ENCODE measurements around the gene MYBBP1A.
A peak's percentile ranks its signal among the peaks of the same experiment; 100 is the strongest.
"Not testable (repeated sequence)": the region's sequence is repeated elsewhere in the genome, so short reads cannot be mapped to it uniquely, and the experiment has no call there.

Gene MYBBP1A, protein sequence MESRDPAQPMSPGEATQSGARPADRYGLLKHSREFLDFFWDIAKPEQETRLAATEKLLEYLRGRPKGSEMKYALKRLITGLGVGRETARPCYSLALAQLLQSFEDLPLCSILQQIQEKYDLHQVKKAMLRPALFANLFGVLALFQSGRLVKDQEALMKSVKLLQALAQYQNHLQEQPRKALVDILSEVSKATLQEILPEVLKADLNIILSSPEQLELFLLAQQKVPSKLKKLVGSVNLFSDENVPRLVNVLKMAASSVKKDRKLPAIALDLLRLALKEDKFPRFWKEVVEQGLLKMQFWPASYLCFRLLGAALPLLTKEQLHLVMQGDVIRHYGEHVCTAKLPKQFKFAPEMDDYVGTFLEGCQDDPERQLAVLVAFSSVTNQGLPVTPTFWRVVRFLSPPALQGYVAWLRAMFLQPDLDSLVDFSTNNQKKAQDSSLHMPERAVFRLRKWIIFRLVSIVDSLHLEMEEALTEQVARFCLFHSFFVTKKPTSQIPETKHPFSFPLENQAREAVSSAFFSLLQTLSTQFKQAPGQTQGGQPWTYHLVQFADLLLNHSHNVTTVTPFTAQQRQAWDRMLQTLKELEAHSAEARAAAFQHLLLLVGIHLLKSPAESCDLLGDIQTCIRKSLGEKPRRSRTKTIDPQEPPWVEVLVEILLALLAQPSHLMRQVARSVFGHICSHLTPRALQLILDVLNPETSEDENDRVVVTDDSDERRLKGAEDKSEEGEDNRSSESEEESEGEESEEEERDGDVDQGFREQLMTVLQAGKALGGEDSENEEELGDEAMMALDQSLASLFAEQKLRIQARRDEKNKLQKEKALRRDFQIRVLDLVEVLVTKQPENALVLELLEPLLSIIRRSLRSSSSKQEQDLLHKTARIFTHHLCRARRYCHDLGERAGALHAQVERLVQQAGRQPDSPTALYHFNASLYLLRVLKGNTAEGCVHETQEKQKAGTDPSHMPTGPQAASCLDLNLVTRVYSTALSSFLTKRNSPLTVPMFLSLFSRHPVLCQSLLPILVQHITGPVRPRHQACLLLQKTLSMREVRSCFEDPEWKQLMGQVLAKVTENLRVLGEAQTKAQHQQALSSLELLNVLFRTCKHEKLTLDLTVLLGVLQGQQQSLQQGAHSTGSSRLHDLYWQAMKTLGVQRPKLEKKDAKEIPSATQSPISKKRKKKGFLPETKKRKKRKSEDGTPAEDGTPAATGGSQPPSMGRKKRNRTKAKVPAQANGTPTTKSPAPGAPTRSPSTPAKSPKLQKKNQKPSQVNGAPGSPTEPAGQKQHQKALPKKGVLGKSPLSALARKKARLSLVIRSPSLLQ (N-terminal part only)

DNA sequence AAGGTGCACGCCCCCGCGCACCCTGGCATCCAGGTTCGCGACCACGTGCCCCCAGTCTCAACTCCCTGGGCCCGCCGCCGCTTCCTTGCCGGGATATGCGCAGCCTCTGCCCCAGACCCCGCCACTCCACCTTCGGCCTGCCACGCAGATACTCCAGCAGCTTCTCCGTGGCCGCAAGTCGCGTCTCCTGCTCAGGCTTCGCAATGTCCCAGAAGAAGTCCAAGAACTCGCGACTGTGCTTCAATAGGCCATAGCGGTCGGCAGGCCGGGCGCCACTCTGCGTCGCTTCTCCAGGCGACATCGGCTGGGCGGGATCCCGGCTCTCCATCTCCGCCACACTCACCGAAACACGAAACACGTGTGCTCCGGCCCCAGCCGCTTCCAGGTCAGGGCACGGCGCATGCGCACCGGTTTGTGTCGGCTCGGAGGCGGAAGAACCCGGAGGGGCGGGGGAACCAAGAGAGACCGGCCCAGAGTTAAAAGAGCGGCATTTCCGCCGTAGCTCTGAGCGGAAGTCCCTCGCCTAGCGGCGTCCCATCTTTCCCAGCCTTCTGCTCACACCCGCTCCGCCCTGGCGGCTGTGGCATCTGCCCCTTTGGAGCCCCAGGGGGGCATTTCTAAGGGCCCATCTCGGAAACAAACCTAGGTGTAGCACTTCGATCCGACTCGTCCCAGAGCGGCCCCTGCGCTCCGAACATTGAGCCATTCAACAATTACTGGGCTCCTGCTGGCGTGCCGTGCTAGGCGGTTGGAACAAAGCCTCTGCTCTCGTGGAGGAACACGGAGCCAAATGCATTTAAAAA, at the start of gene MYBBP1A:
TSS of gene MYBBP1A (minus strand) at position 388 of the 803 bp plus-strand sequence. CDS start at position 328, 60 bp downstream.
- DNase-seq: peak; percentile 91

DNA sequence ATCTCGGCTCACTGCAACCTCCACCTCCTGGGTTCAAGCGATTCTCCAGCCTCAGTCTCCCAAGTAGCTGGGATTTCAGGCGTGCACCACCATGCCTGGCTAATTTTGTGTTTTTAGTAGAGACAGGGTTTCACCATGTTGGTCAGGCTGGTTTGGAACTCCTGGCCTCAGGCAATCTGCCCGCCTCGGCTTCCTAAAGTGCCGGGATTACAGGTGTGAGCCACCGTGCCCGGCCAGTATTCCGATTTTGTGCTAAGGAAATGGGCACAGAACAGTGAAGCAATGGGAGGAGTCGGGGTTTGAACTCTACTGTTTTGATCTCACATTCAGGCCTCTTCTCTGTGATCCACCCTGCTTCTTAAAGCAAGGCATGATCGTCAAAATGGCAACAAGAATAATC, 49.6 kb upstream of the MYBBP1A start:
- not testable (repeated sequence) for DNase-seq

DNA sequence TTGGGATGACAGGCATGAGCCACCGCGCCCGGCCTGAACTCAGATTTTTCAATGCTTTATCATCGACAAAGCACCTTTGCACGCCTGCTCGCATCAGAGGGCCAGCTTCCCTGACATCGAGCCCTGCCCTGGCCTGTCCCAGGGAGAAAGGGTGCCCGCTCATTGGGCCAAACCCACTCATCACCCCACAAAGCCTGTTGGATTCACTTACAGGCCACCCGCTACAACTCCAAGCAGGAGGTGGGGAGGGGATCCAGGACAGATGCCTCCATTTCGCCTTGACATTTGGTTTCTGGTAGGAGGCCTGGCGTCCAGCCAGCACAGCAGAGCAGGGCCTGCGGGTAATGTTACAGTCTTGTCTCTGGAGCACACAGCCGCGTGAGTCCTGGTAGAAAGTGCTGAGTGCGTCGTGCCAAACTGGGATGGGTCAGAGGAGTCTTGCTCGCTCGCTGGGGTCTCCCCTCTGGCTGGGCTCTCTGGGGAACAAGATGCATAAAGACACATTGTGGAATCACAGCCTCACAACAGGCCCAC, 49.0 kb upstream of the MYBBP1A start:
- peak; percentile 62 for DNase-seq

DNA sequence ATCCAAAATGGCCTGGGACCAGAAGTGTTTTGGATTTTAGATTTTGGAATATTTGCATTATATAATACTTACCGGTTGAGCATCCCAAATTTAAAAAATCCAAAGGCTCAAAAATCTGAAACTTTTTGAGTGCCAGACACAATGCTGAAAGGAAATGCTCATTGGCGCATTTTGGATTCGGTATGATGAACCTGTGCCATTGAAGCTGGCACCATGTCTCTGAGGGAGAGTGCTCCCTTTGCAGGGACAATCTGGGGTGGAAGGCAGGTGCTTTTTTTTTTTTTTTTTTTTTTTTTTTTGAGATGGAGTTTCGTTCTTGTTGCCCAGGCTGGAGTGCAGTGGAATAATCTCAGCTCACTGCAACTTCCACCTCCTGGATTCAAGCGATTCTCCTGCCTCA, 46.9 kb upstream of the MYBBP1A start:
- DNase-seq: no peak

DNA sequence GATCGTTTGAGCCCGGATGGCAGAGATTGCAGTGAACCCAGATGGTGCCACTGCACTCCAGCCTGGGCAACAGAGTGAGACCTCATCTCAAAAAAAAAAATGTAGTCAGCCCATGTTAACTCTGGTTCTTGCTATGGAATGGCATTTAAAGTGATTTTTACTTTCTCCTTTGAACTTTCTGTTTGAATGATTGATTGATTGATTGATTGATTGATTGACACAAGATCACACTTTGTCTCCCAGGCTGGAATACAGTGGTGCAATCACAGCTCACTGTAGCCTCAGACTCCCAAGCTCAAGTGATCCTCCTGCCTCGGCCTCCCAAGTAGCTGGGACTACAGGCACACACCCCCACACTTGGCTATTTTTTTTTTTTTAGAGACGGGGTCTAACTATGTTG, 46.1 kb upstream of the MYBBP1A start:
- DNase-seq: no peak

DNA sequence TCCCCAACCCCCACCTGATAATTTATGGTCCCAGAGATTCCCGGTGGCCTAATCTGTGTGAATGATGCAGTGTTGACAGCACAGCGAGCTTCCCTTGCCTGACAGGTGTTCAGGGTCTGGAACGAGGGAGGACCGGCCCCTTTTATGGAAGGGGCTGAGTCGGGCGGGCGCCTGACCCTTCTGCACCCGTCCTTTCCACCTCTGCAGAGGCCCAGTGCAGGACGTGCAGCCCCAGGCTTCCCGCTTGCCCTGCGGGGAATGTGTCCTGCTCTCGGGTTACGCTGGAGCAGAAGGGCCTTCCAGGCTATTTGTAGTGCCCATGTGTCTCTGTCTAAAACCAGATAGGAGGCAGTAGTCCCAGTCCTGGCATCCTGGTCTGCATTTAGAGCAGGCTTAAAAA, 45.4 kb upstream of the MYBBP1A start:
- no peak for DNase-seq

DNA sequence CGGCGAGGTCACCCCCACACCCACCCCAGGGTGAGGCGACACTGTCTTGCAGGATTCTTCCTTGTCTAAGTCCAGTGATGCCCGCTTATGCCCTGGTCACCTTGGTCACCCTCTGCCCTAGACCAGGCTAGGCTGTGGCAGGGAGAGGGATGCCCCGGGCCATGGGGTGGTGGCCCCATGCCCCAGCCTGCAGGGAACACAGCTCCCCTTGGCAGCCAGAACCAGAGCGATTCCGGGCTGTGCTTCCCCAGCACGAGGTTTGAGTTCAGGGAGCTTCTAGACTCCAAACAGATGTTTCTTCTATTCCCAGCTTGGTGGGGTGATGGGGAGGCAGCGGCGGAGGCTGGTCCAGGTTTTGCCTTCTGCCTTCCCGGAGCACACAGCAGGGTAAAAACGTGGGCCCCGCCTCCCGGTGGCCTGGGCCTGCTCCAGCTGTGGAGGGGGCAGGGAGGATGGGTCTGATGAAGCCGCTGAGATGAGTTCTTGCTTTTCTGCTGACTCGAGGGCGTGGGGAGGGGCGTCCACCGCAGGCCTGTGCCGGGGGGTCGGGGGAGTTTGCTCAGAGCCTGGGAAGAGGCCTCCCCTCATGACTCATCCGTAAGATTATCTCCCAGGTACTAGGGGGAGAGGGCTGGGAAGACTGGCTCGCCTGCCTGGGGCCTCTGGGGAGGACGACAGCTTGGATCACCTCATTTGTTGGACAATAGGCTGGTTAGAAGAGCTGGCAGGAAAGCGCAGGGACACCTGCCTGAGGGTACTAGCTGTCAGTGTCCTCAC, 44.5 kb upstream of the MYBBP1A start:
- peak; percentile 33 for DNase-seq

DNA sequence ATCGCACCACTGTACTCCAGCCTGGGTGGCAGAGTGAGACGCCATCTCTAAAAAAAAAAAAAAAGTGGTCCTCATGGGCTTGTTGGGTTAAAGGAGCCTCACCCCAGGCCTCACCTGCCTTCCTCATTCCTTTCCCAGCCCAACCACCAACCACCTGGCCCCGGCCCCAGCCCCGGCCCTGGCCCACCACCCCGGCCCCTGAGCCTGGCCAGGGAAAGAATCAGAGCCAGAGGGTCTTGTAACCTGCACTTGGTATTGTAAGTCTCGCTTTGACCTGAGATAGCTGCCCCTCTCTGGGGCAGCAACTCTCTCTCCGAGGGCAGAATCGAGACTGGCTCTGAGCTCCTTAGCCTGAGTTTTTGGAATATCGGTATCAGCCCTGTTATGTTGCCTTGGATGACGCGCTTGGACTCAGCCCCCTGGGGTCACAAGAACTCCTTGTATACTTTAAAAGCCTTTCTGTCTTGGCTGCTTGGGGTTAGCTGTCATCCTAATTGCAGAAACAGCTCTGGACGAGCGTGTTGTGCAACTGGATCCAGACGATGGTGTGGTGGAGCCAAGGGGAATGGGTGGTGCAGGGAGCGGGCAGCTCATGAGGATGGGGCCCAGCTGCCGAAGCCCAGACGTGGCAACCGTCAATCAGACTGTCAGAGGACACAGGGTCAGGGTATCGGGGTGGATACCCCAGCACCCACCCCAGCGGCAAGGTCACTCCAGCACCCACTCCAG, 43.8 kb upstream of the MYBBP1A start:
- no peak for DNase-seq

DNA sequence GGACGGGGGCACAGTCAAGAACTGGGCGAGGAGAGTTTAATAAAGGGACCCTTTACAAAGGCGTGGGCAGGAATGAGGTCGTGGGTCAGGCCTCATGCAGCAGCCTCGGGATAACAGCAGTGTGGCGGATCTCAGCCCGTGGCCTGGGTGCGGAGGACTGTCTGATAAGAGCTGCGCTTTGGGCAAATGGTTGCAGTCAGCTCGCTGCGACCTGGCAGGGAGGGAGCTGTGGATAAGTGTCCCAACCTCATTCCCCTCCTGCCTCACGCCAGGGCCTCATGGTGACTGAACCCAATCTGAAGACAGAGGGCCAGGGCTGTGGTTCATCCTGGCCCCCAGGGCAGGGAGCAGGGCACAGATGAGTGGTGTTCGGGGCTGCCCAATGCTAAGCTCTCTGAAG, 42.8 kb upstream of the MYBBP1A start:
- no peak for DNase-seq

DNA sequence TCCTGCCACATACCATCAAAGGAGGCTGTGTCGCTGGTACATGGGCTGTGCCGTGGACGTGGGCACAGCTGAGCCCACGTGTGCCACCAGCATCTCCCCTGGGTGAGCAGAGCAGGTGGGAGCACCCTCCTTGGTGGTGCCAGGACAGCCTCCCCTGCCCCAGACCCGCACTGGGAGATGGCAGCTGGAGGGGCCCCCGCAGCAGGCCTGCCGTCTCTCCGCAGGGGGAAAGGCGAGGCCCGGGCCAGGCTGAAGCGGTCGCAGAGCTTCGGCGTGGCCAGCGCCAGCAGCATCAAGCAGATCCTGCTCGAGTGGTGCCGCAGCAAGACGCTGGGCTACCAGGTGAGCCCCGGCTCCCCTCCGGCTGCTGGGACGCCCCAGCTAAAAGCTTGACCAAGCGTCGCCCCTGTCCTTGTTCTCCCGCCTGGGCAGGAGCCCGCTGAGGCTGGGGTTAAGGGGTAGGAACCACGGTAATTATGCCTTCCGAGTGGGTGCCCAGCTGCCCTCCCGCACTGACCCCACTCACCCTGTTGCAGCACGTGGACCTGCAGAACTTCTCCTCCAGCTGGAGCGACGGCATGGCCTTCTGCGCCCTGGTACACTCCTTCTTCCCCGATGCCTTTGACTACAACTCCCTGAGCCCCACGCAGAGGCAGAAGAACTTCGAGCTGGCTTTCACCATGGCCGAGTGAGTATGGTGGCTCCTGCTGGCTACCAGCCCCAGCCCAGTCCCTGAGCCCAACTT, 41.6 kb upstream of the MYBBP1A start:
- DNase-seq: no peak

DNA sequence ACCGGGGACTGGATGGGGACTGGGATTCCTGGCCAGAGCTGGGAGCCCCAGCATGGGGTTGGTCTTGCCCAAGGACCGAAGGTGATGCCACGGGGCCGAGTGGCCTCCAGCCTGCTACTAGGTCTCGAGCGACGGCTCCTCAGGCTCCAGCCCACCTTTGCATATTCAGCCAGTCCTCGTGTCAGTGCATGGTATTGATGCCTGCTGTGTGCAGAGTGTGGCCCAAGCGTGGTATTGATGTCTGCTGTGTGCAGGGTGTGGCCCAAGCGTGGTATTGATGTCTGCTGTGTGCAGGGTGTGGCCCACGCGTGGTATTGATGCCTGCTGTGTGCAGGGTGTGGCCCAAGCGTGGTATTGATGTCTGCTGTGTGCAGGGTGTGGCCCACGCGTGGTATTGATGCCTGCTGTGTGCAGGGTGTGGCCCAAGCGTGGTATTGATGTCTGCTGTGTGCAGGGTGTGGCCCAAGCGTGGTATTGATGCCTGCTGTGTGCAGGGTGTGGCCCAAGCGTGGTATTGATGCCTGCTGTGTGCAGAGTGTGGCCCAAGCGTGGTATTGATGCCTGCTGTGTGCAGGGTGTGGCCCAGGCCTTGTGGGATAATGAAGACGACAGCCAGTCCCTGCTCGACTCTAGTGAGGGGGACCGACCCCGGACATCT, 40.6 kb upstream of the MYBBP1A start:
- not testable (repeated sequence) for DNase-seq

DNA sequence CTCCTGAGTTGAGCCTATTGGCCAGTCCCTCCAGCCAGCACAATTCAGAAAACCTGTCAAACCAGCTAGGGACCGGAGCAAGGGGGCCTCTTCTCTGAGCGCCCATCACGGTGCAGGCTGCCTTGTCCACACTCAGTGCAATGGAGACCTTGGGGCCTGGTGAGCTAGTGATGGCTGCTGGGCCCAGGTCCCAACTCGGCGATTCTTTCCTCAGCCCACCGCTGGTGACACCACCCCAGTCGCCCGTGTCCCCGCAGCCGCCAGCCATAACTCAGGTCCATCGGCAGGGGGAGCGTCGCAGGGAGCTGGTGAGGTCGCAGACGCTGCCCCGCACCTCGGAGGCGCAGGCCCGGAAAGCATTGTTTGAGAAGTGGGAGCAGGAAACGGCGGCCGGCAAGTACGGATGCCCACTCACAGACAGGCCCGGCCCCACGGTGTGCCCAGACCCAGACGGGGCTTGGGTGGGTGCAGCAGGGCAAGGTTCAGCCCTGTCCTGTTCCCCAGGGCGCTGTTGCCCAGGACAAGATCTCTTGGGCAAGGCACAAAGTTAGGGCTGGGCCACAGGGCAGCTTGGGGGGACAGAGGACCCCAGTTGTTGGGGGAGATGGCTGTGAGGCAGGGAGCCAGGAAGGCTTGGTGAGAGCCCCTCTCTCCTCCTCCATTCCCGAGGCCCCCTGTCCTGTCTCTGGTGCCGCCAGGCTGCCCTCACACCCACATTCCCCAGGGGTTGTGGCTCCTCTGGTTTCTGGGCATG, 39.9 kb upstream of the MYBBP1A start:
- peak; percentile 17 for DNase-seq

DNA sequence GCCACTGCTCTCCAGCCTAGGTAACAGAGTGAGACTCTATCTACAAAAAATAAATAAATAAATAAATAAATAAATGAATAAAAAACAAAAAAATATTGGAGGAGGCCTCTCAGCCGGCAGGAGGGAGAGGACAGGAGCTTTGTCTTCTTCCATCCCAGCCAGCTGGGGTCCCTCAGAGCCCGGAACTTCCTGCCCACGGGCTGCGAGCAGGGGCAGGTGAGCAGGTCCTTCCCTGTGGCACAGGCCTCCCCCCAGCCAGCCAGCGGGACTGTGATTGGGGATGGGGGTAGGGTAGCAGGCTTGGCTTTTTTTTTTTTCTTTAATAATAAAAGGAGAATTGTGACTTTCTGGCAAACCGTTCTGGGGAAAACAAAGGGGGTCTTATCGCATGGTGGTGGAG, 39.2 kb upstream of the MYBBP1A start:
- no peak for DNase-seq

DNA sequence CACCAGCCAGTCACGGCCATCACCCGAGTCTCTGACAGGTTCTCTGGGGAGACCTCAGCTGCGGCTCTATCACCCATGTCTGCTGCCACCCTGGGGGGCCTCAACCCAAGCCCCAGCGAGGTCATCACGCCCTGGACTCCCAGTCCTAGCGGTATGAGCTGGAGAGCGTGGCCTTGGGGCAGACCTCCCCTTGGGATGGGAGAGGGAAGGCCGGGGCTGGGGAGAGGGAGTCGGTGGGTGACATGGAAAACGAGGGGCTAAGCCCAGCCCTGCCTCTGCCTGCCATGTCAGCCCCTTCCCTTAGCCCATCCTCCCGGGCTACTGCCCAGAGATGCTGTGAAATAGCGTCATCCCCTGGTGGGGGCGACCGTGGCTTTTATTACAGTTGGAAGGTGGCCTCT, 37.8 kb upstream of the MYBBP1A start:
- DNase-seq: no peak

DNA sequence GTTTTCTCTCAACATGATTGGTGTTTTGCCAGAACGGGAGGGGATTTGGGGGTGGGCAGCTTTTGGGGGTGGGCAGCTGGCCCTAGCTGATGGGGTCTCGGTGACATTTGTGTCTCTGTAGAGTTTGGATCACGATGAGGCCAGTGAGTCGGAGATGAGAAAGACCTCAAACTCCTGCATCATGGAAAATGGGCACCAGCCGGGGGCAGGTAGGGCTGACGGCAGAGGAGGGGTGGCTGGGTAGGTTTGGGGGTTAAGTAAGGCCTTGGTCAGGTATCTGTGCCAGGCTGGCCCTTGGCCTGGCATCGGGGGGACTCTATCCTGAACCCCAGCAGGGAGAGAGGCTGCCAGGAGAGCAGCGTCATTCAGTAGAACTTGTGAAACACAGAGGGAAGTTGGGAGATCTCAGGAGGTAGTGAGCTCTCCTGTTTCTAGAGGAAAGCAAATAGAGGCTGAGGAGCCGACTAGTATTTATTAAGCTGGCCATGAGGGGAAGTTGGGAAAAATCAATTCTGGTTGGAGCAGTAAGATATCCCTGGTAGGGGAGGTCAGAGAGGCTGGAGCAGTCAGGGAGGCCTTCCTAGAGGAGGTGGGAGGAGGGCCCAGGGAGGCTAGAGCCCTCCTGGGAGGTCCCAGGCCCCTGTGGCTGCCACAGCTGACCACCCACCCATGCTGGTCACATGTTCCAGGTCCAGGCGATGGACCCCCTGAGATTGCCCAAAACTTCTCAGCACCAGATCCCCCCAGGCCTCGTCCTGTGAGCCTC, 37.2 kb upstream of the MYBBP1A start:
- DNase-seq: no peak

DNA sequence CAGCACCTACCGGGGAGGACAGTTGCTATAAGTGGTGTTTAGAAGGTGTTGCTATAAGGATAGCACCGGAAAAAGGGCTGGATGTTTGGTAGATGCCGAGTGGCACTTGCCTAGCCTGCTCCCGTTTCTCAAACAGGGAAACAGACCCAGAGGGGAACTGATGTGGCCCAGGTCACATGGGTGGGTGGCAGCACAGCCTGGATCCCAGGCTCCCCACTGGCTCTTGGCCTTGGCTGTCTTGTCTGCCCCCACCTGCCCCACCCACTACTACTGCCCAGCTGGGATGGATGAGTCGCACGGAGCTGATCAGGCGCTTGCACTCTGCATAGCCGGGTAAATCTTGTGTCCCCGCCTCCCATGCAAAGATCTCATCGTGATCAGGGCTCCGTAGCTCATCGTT, 36.3 kb upstream of the MYBBP1A start:
- no peak for DNase-seq

DNA sequence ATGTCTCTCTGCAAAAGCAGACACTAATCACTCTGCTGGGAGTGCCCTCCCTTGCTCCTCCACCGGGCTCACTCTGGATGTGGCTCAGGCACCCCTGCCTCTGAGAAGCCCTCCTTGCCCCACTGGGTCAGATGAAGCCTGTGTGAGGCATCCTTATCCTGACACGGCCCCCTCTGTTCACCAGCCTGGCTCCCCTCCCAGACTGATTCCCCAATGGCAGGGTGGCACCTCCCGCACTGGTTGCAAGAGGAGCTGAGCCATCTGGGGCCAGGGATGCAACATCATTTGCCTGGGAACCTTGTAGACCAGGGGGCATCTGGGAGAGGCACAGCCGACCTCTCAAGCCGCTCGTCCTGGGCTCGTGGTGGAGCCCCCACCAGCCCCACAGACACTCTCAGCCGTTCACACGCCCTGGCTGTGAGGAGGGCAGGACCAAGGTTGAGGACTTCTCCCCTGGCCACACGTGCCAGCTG, 35.8 kb upstream of the MYBBP1A start:
- no peak for DNase-seq
